Measurements from ENCODE around the gene SLC1A7. TPM values are rescaled to one million over a fixed set of nuclear protein-coding genes. Genes with fewer than 3 reads are reported as not detected.

Gene SLC1A7
- total RNA-seq, 2 experiments from 2014 or later = not detected

GRCh38 chr1:53127546-53127945 is 14.9 kb downstream of the SLC1A7 start:
- ChIA-PET POLR2A (no interaction called here), CTCF (interaction anchor here (0.5 to 1.5 kb wide), 2 partner anchors 18 to 278 kb away, joined by 3 to 4 read pairs; no protein-coding TSS in a partner anchor)
- Mint-ChIP-seq H3K27me3 (no peaks in the 10 kb centered on the region), H3K9me3 (no peaks in the 10 kb centered on the region), H3K4me1 (no peaks in the 10 kb centered on the region), H3K4me3 (no peak overlapping the region), H3K36me3 (ENCODE audit: low read depth) (no peaks in the 10 kb centered on the region), H3K27ac (no peak overlapping the region)
- DNase-seq = no peak

DNA sequence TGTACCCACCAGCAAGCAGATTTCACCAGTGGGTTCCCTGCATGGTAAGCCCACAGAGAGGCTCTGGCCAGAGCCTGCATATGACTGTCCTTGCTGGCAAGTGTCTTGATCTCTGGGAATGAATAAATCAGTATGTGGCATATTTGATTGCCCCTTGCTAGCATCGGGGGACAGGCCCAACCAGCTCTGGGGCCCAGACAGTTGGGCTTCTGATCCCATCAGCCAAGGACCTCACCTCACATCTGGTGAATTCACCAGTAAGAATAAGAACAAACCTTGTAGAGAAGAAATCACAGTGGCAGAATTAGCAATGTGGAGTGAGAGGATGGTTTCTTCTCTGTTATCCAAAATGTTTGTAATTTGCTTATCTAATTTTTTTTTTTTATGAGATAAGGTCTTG is 15.9 kb downstream of the SLC1A7 start:
- Mint-ChIP-seq H3K27ac (no peak overlapping the region), H3K27me3 (no peaks in the 10 kb centered on the region), H3K36me3 (ENCODE audit: low read depth) (no peaks in the 10 kb centered on the region), H3K4me1 (no peaks in the 10 kb centered on the region), H3K4me3 (no peak overlapping the region), H3K9me3 (no peaks in the 10 kb centered on the region)
- DNase-seq = no peak
- ChIA-PET CTCF (interaction anchor here (0.7 kb wide), 1 partner anchor 8 kb away, joined by 3 read pairs; no protein-coding TSS in a partner anchor), POLR2A (no interaction called here)

DNA sequence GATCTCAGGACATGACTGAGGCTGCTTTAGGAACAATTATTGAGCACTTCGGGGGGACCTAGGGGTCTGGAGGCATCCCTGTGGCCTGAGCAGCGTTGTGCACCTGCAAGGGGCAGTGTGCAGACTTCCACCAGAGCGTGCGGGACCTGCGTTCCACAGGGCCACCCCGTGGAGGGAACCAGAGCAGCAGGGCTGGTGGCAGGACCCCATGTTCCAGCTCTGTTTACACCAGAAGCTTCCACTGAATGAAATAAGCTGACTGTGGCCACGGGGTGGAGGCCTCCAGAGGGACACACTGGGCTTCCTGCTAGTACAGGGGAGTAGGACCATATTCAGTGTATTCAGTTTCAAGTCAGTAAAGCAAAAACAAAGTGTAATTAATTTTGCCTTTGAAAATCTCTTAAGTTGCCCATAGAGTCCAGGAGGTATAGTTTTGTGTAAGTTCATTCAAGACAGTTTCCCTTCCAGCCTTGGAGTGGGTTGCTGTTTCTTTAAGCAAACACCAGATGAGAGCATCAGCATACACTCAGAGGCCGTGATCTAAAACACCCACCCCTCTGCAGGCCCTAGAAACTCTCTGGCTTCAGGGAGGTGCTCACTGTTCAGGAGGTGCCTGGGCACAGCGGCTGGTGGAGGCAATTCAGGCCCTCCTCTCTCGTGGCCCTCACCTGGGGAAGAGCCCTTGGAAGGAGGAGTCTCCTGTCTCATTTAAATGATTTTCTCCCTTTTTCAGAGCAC is 16.6 kb downstream of the SLC1A7 start:
- Mint-ChIP-seq H3K4me1 (no peaks in the 10 kb centered on the region), H3K27ac (no peak overlapping the region), H3K4me3 (no peak overlapping the region), H3K9me3 (no peaks in the 10 kb centered on the region), H3K27me3 (no peaks in the 10 kb centered on the region), H3K36me3 (ENCODE audit: low read depth) (no peaks in the 10 kb centered on the region)
- CTCF ChIA-PET = interaction anchor here (0.7 to 1.0 kb wide), 2 partner anchors 8 to 11 kb away, joined by 3 read pairs; no protein-coding TSS in a partner anchor
- no peak for DNase-seq
- POLR2A ChIA-PET = no interaction called here

GRCh38 chr1:53125122-53125521 is 17.3 kb downstream of the SLC1A7 start:
- Mint-ChIP-seq H3K4me1 (no peaks in the 10 kb centered on the region), H3K9me3 (no peaks in the 10 kb centered on the region), H3K4me3 (no peak overlapping the region), H3K36me3 (ENCODE audit: low read depth) (no peaks in the 10 kb centered on the region), H3K27ac (no peak overlapping the region), H3K27me3 (no peaks in the 10 kb centered on the region)
- POLR2A ChIA-PET = no interaction called here
- no peak for DNase-seq
- CTCF ChIA-PET = interaction anchor here (0.9 to 1.0 kb wide), 2 partner anchors 10 to 322 kb away, joined by 3 read pairs; no protein-coding TSS in a partner anchor

DNA sequence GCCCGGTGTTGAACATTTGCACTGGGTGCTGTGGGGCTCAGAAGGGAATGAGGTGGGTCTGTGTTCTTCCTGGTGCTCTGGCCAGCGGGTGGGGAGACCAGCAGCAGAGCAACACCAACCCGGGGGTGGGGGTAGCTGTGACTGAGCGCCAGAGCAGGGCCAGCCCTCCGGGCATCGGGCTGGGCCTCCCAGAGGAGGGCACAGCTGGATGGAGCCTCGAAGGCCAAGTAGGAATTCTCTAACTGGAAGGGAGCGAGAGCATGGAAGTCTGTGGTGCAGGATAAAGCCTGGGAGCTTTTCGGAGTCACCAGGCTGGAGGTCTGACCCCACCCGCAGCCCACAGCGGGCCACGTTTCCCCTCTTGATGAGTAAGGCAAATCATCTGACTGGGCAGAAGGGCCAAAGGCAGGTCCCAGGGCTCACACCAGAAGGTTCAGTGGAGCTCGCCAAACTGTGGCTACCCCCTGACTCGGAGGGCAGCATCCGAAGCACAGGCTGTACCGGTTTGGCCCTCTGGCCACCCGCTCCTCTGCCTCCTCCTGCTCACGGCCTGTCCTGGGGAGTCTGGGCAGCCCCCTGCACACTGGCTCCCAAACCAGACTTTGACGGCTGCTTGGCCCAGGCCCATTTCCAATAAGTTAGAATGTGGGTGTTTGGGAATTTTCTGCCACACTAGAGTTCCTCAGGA is 18.8 kb downstream of the SLC1A7 start:
- Mint-ChIP-seq H3K27me3 (no peaks in the 10 kb centered on the region), H3K9me3 (no peaks in the 10 kb centered on the region), H3K27ac (no peak overlapping the region), H3K4me3 (no peak overlapping the region), H3K4me1 (no peaks in the 10 kb centered on the region), H3K36me3 (ENCODE audit: low read depth) (no peaks in the 10 kb centered on the region)
- POLR2A ChIA-PET = no interaction called here
- no peak for DNase-seq
- CTCF ChIA-PET = interaction anchor here (2.3 kb wide), 1 partner anchor 15 kb away, joined by 9 read pairs; no protein-coding TSS in a partner anchor

DNA sequence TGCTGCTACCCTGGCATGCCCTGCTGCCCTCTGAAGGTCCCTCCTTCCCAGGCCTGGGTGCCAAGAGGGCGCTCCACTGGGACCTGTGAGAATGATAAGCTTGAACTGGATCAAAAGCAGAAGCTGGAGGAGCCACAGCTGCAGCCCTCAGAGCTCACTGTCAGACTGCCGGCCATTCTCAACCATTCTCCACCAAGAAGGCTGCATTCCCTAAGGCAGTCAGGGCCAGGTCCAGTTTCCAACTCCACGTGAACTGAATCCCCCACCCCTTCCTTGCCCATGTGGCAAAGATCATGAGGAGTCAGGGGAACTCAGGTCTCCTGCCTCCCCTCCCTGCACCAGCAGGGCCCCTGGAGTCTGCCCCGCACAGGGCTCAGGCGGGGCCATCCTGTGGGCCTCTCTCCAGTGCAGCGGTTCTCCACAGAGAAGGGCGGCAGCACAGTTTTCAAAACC is 19.5 kb downstream of the SLC1A7 start:
- no peak for DNase-seq
- POLR2A ChIA-PET = no interaction called here
- no peaks in the 10 kb centered on the region for H3K9me3 Mint-ChIP-seq
- CTCF ChIA-PET = interaction anchor here (2.3 kb wide), 1 partner anchor 14 kb away, joined by 9 read pairs; no protein-coding TSS in a partner anchor
- H3K27ac Mint-ChIP-seq = no peak overlapping the region
- H3K27me3 Mint-ChIP-seq = no peaks in the 10 kb centered on the region
- H3K36me3 Mint-ChIP-seq (ENCODE audit: low read depth) = no peaks in the 10 kb centered on the region
- H3K4me1 Mint-ChIP-seq = no peaks in the 10 kb centered on the region
- no peak overlapping the region for H3K4me3 Mint-ChIP-seq

GRCh38 chr1:53122201-53122885 is 20.1 kb downstream of the SLC1A7 start:
- no peak overlapping the region for H3K27ac Mint-ChIP-seq
- no peaks in the 10 kb centered on the region for H3K27me3 Mint-ChIP-seq
- no peak overlapping the region for H3K4me3 Mint-ChIP-seq
- H3K9me3 Mint-ChIP-seq = no peaks in the 10 kb centered on the region
- ChIA-PET CTCF (interaction anchor here (2.3 kb wide), 1 partner anchor 13 kb away, joined by 9 read pairs; no protein-coding TSS in a partner anchor), POLR2A (no interaction called here)
- DNase-seq = no peak
- no peaks in the 10 kb centered on the region for H3K4me1 Mint-ChIP-seq
- H3K36me3 Mint-ChIP-seq (ENCODE audit: low read depth) = no peaks in the 10 kb centered on the region

DNA sequence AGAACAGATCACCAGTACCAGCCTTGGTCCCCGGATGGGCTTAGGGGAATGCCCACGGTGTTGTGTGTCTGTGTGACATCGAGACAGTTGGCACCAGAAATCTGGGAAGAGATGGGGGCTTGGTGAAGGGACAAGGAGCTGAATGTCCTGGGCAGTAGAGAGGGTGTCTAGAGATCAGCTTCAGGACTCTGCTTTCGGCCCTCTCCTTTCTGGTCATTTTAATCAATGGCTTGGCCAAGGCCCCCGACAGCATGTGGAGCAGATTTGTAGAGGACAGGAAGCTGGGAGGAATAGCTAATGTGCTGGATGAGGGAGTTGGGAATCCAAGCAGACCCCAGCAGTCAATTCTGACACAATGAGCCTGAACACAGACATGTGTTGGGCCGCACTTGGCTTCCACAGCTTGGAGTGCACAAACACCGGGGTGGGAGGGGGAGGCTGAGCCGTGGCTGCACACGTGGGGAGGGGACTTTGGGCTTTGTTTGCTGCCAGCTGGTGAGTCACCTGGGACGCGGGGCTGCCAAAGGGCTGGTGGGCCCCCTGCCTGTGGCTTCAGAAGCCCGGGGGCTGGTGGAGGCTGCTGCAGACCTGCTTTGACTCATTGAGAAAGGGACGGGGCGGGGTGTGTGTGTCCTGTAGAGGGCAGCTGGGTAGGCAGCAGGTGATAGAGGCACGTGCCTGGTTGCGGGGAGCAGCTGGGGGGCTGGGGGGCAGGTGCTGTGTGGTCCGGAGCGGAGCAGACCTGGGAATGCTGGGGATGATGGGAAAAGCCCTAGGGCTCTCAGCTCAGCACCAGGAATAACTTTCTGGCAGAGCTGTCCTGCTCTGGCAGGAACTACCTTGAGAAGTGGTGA is 20.9 kb downstream of the SLC1A7 start:
- H3K4me3 Mint-ChIP-seq = no peak overlapping the region
- no peak overlapping the region for H3K27ac Mint-ChIP-seq
- ChIA-PET POLR2A (no interaction called here), CTCF (interaction anchor here (1.1 to 2.3 kb wide), 2 partner anchors 10 to 12 kb away, joined by 4 to 9 read pairs; no protein-coding TSS in a partner anchor)
- H3K9me3 Mint-ChIP-seq = no peaks in the 10 kb centered on the region
- DNase-seq = no peak
- no peaks in the 10 kb centered on the region for H3K27me3 Mint-ChIP-seq
- H3K4me1 Mint-ChIP-seq = no peaks in the 10 kb centered on the region
- H3K36me3 Mint-ChIP-seq (ENCODE audit: low read depth) = no peaks in the 10 kb centered on the region

- no peak for DNase-seq
- H3K4me1 Mint-ChIP-seq = no peaks in the 10 kb centered on the region
- H3K27me3 Mint-ChIP-seq = no peaks in the 10 kb centered on the region
- H3K27ac Mint-ChIP-seq = no peak overlapping the region
- no peaks in the 10 kb centered on the region for H3K9me3 Mint-ChIP-seq
- CTCF ChIA-PET = interaction anchor here (1.1 kb wide), 1 partner anchor 9 kb away, joined by 4 read pairs; no protein-coding TSS in a partner anchor
- H3K36me3 Mint-ChIP-seq (ENCODE audit: low read depth) = no peaks in the 10 kb centered on the region
- no peak overlapping the region for H3K4me3 Mint-ChIP-seq
- POLR2A ChIA-PET = no interaction called here
Observed at GRCh38 chr1:53120659-53121058, 21.8 kb downstream of the SLC1A7 start.

GRCh38 chr1:53117836-53118235 is 24.6 kb downstream of the SLC1A7 start:
- ChIA-PET CTCF (interaction anchor here (0.5 kb wide), 1 partner anchor 9 kb away, joined by 3 read pairs; no protein-coding TSS in a partner anchor), POLR2A (no interaction called here)
- Mint-ChIP-seq H3K4me3 (no peak overlapping the region), H3K4me1 (no peaks in the 10 kb centered on the region), H3K36me3 (ENCODE audit: low read depth) (no peaks in the 10 kb centered on the region), H3K27ac (no peak overlapping the region), H3K9me3 (no peaks in the 10 kb centered on the region), H3K27me3 (no peaks in the 10 kb centered on the region)
- DNase-seq = no peak

- POLR2A ChIA-PET = no interaction called here
- Mint-ChIP-seq H3K4me1 (no peaks in the 10 kb centered on the region), H3K27me3 (no peaks in the 10 kb centered on the region), H3K27ac (no peak overlapping the region), H3K4me3 (no peak overlapping the region), H3K9me3 (peaks cover 2% of the 10 kb centered on the region), H3K36me3 (ENCODE audit: low read depth) (no peaks in the 10 kb centered on the region)
- CTCF ChIA-PET = no interaction called here
- no peak for DNase-seq
Observed at GRCh38 chr1:53116933-53117600, 25.4 kb downstream of the SLC1A7 start.

DNA sequence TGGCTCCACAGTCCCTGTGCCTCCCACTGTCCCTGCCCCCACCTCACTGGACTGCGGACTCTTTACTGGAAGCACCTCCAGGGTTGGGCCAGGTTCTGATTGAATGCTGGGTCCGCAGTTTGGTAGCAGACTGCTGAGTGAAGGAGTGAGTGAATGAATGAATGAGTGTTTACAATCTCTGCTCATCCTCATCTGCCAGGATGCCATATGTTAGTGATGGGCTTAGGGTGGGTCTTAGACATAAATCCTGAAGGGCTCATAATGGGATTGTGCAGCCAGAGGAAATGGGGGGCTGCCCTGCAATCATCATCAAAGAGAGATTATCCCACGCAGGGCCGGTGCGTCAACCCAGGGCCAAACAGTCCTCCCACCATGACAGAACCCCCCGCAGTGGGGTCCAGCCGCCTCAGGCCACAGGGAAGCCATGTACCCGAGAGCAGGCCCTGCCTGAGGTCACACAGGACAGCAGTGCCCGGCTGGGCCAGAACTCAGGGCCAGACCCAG is 26.1 kb downstream of the SLC1A7 start:
- no peaks in the 10 kb centered on the region for H3K36me3 Mint-ChIP-seq (ENCODE audit: low read depth)
- H3K4me1 Mint-ChIP-seq = peaks cover 2% of the 10 kb centered on the region
- H3K9me3 Mint-ChIP-seq = peaks cover 2% of the 10 kb centered on the region
- POLR2A ChIA-PET = no interaction called here
- no peak overlapping the region for H3K27ac Mint-ChIP-seq
- H3K4me3 Mint-ChIP-seq = no peak overlapping the region
- CTCF ChIA-PET = no interaction called here
- no peak for DNase-seq
- no peaks in the 10 kb centered on the region for H3K27me3 Mint-ChIP-seq

Data from activated CD4-positive, alpha-beta T cell treated with anti-CD3 and anti-CD28 coated beads, Interleukin-2, amount 10 ng/mL, durations not matched to agents 7 days and 5 days (primary cell).